Uterus (tissue), 2 donors: Measurements from ENCODE around the gene TMEM191C.

Source experiments
- POLR2A ChIP-seq, 2 donors: fragments of 450-650 bp; IDR thresholded peaks; one replicate each; pipeline ENCODE4 v1.6.1; 2016; ENCODE audit warnings: antibody characterized with exemption in 2 of 2, mild to moderate bottlenecking in 1 of 2, moderate library complexity in 1 of 2
- TF ChIP-seq, protein P1 (sequence below), 4 experiments: fragments of 200-600 bp in 2 of 4; fragments of 450-650 bp in 2 of 4; sonication (generic) in 2 of 4; IDR thresholded peaks; one replicate each; pipeline ENCODE4 v1.5.1; 2016 to 2019; ENCODE audit warnings: antibody characterized with exemption in 4 of 4, mild to moderate bottlenecking in 2 of 4, moderate library complexity in 1 of 4

DNA sequence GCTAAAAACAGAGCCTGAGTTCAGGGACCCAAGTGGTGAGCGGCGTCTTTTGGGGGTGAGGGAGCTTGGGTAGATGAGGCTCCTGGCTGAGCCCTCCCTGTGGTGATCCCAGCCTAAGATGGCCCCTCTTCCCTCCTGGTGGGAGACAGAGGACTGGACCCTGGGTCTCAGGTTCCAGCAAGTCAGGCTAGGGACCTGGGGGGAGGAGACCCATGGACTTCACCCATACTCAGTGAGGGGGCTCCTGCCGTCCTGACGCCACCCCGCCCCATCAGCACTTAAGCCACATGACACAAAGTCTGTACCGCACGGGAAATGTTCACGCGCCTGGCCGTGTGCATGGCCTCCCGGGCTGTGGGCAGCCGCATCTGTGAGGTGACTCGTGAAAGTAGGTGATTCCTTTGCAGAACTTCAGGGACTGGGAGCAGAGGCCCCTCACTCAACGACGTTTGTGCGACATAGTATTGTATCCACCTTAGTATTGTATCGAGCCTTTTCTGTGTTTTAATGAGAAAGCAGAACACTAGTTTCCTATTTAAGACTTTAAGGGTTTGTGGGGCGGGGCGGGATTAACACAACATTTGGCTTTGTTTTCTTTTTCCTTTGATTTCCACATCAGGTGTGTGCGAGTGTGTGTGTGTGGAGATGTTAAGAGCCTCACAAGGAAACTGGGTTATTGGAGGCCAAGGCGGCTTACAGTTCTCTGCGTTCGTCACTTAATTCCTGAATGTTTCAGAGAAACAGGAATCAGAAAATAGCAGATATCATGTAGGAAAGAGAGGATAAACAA, 18.4 kb upstream of the TMEM191C start:
- TF ChIP-seq, protein P1, sequence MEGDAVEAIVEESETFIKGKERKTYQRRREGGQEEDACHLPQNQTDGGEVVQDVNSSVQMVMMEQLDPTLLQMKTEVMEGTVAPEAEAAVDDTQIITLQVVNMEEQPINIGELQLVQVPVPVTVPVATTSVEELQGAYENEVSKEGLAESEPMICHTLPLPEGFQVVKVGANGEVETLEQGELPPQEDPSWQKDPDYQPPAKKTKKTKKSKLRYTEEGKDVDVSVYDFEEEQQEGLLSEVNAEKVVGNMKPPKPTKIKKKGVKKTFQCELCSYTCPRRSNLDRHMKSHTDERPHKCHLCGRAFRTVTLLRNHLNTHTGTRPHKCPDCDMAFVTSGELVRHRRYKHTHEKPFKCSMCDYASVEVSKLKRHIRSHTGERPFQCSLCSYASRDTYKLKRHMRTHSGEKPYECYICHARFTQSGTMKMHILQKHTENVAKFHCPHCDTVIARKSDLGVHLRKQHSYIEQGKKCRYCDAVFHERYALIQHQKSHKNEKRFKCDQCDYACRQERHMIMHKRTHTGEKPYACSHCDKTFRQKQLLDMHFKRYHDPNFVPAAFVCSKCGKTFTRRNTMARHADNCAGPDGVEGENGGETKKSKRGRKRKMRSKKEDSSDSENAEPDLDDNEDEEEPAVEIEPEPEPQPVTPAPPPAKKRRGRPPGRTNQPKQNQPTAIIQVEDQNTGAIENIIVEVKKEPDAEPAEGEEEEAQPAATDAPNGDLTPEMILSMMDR (IDR thresholded peaks at IDR 0.05): no peak
- TF ChIP-seq POLR2A (IDR thresholded peaks at IDR 0.05): no peak
